Measurements from ENCODE around the gene PGBD1.

PGBD1 gene

GRCh38 chr6:28336284-28337120 is 55.1 kb downstream of the PGBD1 start:
- no peak for TF ChIP-seq EZH2phosphoT487 (IDR thresholded peaks at IDR 0.05; ENCODE audit: low read depth)
- TF ChIP-seq CTCF (IDR thresholded peaks at IDR 0.05; ENCODE audit: low read depth, low read length), result no peak
- Histone ChIP-seq H3K79me2 (ENCODE audit: low read length) (no peaks in the 10 kb centered on the region), H3K4me3 (ENCODE audit: low read length) (peak overlapping the region; percentile 91)

GRCh38 chr6:28337121-28337520 is 55.7 kb downstream of the PGBD1 start:
- Histone ChIP-seq H2AFZ (ENCODE audit: low read depth, low read length) (no peak overlapping the region), H3K4me3 (ENCODE audit: low read length) (peak overlapping the region; percentile 91), H3K27ac (ENCODE audit: low read length) (no peak overlapping the region), H3K4me2 (ENCODE audit: low read length) (peak overlapping the region; percentile 68), H3K79me2 (ENCODE audit: low read length) (no peaks in the 10 kb centered on the region), H3K9me3 (ENCODE audit: insufficient read depth, low read length) (no peaks in the 10 kb centered on the region), H3K4me1 (ENCODE audit: low read length) (peaks cover 6% of the 10 kb centered on the region), H3K27me3 (ENCODE audit: low read depth, low read length) (no peaks in the 10 kb centered on the region), H3K36me3 (replicated peaks; ENCODE audit: low read depth, low read length) (no peaks in the 10 kb centered on the region), H4K20me1 (ENCODE audit: insufficient read depth, low read length) (no peaks in the 10 kb centered on the region), H3K9ac (ENCODE audit: low read length) (no peak overlapping the region)
- no peak for TF ChIP-seq CTCF (IDR thresholded peaks at IDR 0.05; ENCODE audit: low read depth, low read length)
- no peak for TF ChIP-seq EZH2phosphoT487 (IDR thresholded peaks at IDR 0.05; ENCODE audit: low read depth)

More at GRCh38 chr6:28336284-28337120, 55.1 kb downstream of the PGBD1 start:
- H3K27me3 ChIP-seq (ENCODE audit: low read depth, low read length), result no peaks in the 10 kb centered on the region
- H3K27ac ChIP-seq (ENCODE audit: low read length), result peak overlapping the region; percentile 82
- peaks cover 6% of the 10 kb centered on the region for H3K4me1 ChIP-seq (ENCODE audit: low read length)
- H3K9ac ChIP-seq (ENCODE audit: low read length), result peak overlapping the region; percentile 93
- H3K4me2 ChIP-seq (ENCODE audit: low read length), result peak overlapping the region; percentile 68
- H4K20me1 ChIP-seq (ENCODE audit: insufficient read depth, low read length), result no peaks in the 10 kb centered on the region
- H2AFZ ChIP-seq (ENCODE audit: low read depth, low read length), result peak overlapping the region; percentile 92
- no peaks in the 10 kb centered on the region for H3K9me3 ChIP-seq (ENCODE audit: insufficient read depth, low read length)
- no peaks in the 10 kb centered on the region for H3K36me3 ChIP-seq (replicated peaks; ENCODE audit: low read depth, low read length)

- Histone ChIP-seq H3K4me2 (ENCODE audit: low read length) (no peak overlapping the region), H3K36me3 (replicated peaks; ENCODE audit: low read depth, low read length) (no peaks in the 10 kb centered on the region), H3K9ac (ENCODE audit: low read length) (no peak overlapping the region), H4K20me1 (ENCODE audit: insufficient read depth, low read length) (no peaks in the 10 kb centered on the region), H3K27me3 (ENCODE audit: low read depth, low read length) (no peaks in the 10 kb centered on the region), H3K9me3 (ENCODE audit: insufficient read depth, low read length) (no peaks in the 10 kb centered on the region), H3K4me1 (ENCODE audit: low read length) (peaks cover 6% of the 10 kb centered on the region), H2AFZ (ENCODE audit: low read depth, low read length) (no peak overlapping the region), H3K27ac (ENCODE audit: low read length) (no peak overlapping the region), H3K79me2 (ENCODE audit: low read length) (no peaks in the 10 kb centered on the region), H3K4me3 (ENCODE audit: low read length) (no peak overlapping the region)
- TF ChIP-seq EZH2phosphoT487 (IDR thresholded peaks at IDR 0.05; ENCODE audit: low read depth) (no peak), CTCF (IDR thresholded peaks at IDR 0.05; ENCODE audit: low read depth, low read length) (no peak)
Measured at GRCh38 chr6:28340310-28341095, 59.1 kb downstream of the PGBD1 start.
